OCI-LY7 (cell line): Measurements from ENCODE around the gene ABCC4. TPM values are rescaled to one million over a fixed set of nuclear protein-coding genes. Genes with fewer than 3 reads are reported as not detected.

Experiments used
- BruUV-seq: library from RNA; stranded (reverse); fragments of 400-500 nt; replicated peaks from 2 replicates; lab custom pipeline; 2021; lab: Mats Ljungman, UMichigan
- CTCF ChIA-PET: fragments of 300-600 bp; sonication (Branson Sonifier 250); formaldehyde crosslinking; loops from one replicate; lab custom pipeline; 2022; ENCODE audit warnings: antibody characterized with exemption; ENCODE audit not compliant: unreplicated experiment; lab: Charles Lee
- POLR2A ChIA-PET: fragments of 300-600 bp; sonication (Branson Sonifier 250); formaldehyde crosslinking; loops from one replicate; lab custom pipeline; 2022; ENCODE audit warnings: antibody characterized with exemption; lab: Charles Lee
- DNase-seq: peaks from one replicate; pipeline ENCODE4 v3.0.0-alpha.2; 2015; ENCODE audit warnings: low spot score
- H2AFZ ChIP-seq: fragments of 200-600 bp; sonication (generic), shearing (Covaris generic); 2 replicates; pipeline ENCODE4 v1.6.1; 2014; ENCODE audit warnings: mild to moderate bottlenecking, antibody characterized with exemption, low read length, moderate library complexity
- H3K27ac ChIP-seq: fragments of 200-600 bp; sonication (generic); 2 replicates; pipeline ENCODE4 v1.5.1; 2014; ENCODE audit warnings: mixed run types, low read depth, mild to moderate bottlenecking, moderate library complexity, low read length, inconsistent platforms; ENCODE audit not compliant: poor library complexity, severe bottlenecking
- H3K36me3 ChIP-seq: fragments of 200-600 bp; sonication (generic); 2 replicates; pipeline ENCODE4 v1.6.1; 2014; ENCODE audit warnings: mild to moderate bottlenecking, antibody characterized with exemption, low read length, moderate library complexity, mixed read lengths; ENCODE audit not compliant: insufficient read depth
- H3K4me1 ChIP-seq: fragments of 200-600 bp; sonication (generic); 2 replicates; pipeline ENCODE4 v1.5.1; 2014; ENCODE audit warnings: mild to moderate bottlenecking, low read length; ENCODE audit not compliant: insufficient read depth, poor library complexity, severe bottlenecking
- H3K4me2 ChIP-seq: fragments of 200-600 bp; sonication (generic); 2 replicates; pipeline ENCODE4 v1.6.1; 2014; ENCODE audit warnings: mild to moderate bottlenecking, low read length
- H3K4me3 ChIP-seq: fragments of 200-600 bp; sonication (generic); 2 replicates; pipeline ENCODE4 v1.5.1; 2014; ENCODE audit warnings: mild to moderate bottlenecking, low read depth, low read length; ENCODE audit not compliant: poor library complexity, severe bottlenecking
- H3K79me2 ChIP-seq: fragments of 200-600 bp; sonication (generic); 2 replicates; pipeline ENCODE4 v1.6.1; 2016; ENCODE audit warnings: low read depth, mild to moderate bottlenecking, low read length, moderate library complexity, mixed read lengths; ENCODE audit not compliant: insufficient read depth
- H3K9me2 ChIP-seq: fragments of 200-600 bp; sonication (generic); 2 replicates; pipeline ENCODE4 v1.6.1; 2016; ENCODE audit warnings: mild to moderate bottlenecking, low read length, mixed read lengths; ENCODE audit not compliant: insufficient read depth
- H3K9me3 ChIP-seq: fragments of 200-600 bp; sonication (generic); 2 replicates; pipeline ENCODE4 v1.6.1; 2014; ENCODE audit warnings: mild to moderate bottlenecking, mixed run types, low read length, mixed read lengths
- H4K20me1 ChIP-seq: fragments of 200-600 bp; sonication (generic); 2 replicates; pipeline ENCODE4 v1.6.1; 2014; ENCODE audit warnings: mild to moderate bottlenecking, antibody characterized with exemption, low read length, moderate library complexity, mixed read lengths; ENCODE audit not compliant: insufficient read depth
- CTCF ChIP-seq: fragments of 200-600 bp; sonication (generic); conservative IDR thresholded peaks from 2 replicates; pipeline ENCODE4 v1.5.1; 2014; ENCODE audit warnings: mild to moderate bottlenecking, antibody characterized with exemption, low read length, moderate library complexity, mixed read lengths
- EZH2phosphoT487 ChIP-seq: fragments of 200-600 bp; sonication (generic); IDR thresholded peaks from 2 replicates; pipeline ENCODE4 v1.6.1; 2018; ENCODE audit warnings: low read depth, borderline replicate concordance, mild to moderate bottlenecking, mixed run types, antibody characterized with exemption, low read length, moderate library complexity, mixed read lengths
- intact Hi-C: fragments of 100-400 bp; cut with micrococcal nuclease; formaldehyde crosslinking; loops from one replicate; pipeline ENCODE4 v1.10.0; 2022; ENCODE audit not compliant: unreplicated experiment
- total RNA-seq, 2 experiments: library from RNA; depleted of rRNA in 1 of 2; stranded (reverse); fragments of >200 nt in 1 of 2; shearing (Covaris generic) in 1 of 2; gene quantifications; 2 replicates each; pipeline ENCODE4 v1.2.3, GENCODE V29; 2014 to 2022

Gene ABCC4
- total RNA-seq, 2 experiments from 2014 or later, result 7.3 to 7.8 TPM

DNA sequence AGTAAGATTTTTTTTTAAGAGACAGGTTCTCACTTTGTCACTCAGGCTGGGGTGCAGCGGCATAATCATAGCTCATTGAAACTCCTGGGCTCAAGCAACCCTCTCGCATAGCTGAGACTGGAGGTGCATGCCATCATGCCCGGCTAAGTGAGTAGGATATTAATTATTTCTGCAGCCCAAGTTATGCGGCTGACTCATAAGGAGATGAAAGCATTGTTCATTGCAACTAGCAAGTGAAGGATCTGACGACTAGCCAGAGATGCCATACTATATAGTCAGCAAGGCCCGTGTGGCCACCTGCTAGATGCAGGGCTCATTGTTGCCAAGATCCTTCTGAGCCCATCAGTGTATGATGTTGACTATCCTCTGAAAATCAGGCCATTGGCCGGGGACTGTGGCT is 45.2 kb downstream of the ABCC4 start:
- Histone ChIP-seq H3K9me3 (no peaks in the 10 kb centered on the region), H3K9me2 (no peaks in the 10 kb centered on the region), H4K20me1 (no peaks in the 10 kb centered on the region), H3K4me2 (no peak overlapping the region), H2AFZ (no peak overlapping the region), H3K27ac (no peak overlapping the region), H3K36me3 (no peaks in the 10 kb centered on the region; the same call in 1 of the 2 replicates), H3K4me1 (no peaks in the 10 kb centered on the region), H3K79me2 (no peaks in the 10 kb centered on the region), H3K4me3 (no peak overlapping the region)
- no TSS peak for BruUV-seq
- DNase-seq, result no peak
- no peak for TF ChIP-seq EZH2phosphoT487
- no peak for TF ChIP-seq CTCF
- ChIA-PET POLR2A (interaction anchor here (0.6 kb wide), 1 partner anchor 32 kb away, joined by 4 read pairs; no protein-coding TSS in a partner anchor), CTCF (no interaction called here)
- intact Hi-C loops, result no loop called here

DNA sequence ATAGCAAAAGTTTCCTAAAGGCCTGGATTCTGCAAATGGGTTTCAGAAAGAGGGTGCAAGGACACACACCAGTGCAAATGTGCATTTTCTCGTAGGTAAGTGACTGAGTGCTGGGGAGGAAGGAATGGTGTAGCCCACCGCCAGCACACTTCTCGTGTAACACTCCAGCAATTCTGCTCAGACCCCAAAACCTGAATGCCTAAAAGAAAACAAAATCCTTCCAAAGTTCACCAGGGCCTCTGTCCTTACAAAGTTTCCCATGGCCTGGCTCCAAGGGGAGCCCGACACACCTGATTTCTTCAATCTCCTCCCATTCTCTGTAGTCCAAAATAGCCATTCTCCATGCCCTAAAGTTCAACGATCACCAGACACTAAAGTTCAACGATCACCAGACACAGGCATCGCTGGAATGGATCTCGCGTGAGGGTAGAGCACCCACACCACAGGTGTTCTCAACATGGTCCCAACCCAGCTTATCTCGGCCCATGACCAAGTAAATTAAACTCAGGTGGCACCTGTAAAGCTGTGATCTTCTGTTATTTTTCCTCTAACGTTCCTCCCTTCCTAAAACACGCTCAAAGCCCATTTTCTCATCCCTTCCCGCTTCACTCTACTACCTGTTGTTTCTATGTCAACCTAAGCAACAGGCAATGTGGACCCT is 46.0 kb downstream of the ABCC4 start:
- no peak overlapping the region for H3K4me3 ChIP-seq
- H2AFZ ChIP-seq, result no peak overlapping the region
- no peaks in the 10 kb centered on the region for H4K20me1 ChIP-seq
- no peak for DNase-seq
- H3K27ac ChIP-seq, result no peak overlapping the region
- BruUV-seq, result no TSS peak
- no peaks in the 10 kb centered on the region for H3K79me2 ChIP-seq
- ChIA-PET CTCF (no interaction called here), POLR2A (no interaction called here)
- no peaks in the 10 kb centered on the region for H3K9me3 ChIP-seq
- H3K4me2 ChIP-seq, result no peak overlapping the region
- H3K4me1 ChIP-seq, result no peaks in the 10 kb centered on the region
- no peaks in the 10 kb centered on the region; the same call in 1 of the 2 replicates for H3K36me3 ChIP-seq
- TF ChIP-seq CTCF (no peak), EZH2phosphoT487 (no peak)
- intact Hi-C loops, result no loop called here
- H3K9me2 ChIP-seq, result no peaks in the 10 kb centered on the region

GRCh38 chr13:95254339-95254738 is 46.9 kb downstream of the ABCC4 start:
- no peaks in the 10 kb centered on the region for H3K79me2 ChIP-seq
- no peaks in the 10 kb centered on the region for H3K4me1 ChIP-seq
- no peaks in the 10 kb centered on the region for H3K9me3 ChIP-seq
- intact Hi-C loops, result no loop called here
- H3K36me3 ChIP-seq, result no peaks in the 10 kb centered on the region; the same call in 1 of the 2 replicates
- no peak for DNase-seq
- POLR2A ChIA-PET, result no interaction called here
- no peak overlapping the region for H3K4me2 ChIP-seq
- H2AFZ ChIP-seq, result no peak overlapping the region
- H3K9me2 ChIP-seq, result no peaks in the 10 kb centered on the region
- TF ChIP-seq CTCF (no peak), EZH2phosphoT487 (no peak)
- CTCF ChIA-PET, result no interaction called here
- H3K27ac ChIP-seq, result no peak overlapping the region
- no peaks in the 10 kb centered on the region for H4K20me1 ChIP-seq
- BruUV-seq, result no TSS peak
- H3K4me3 ChIP-seq, result no peak overlapping the region
